Measurements from ENCODE around the gene LDLRAD2.

GRCh38 chr1:21866707-21867043 lies 54.6 kb downstream of the LDLRAD2 start:
- TF ChIP-seq ATF6 (CRISPR knock-in tag; IDR thresholded peaks at IDR 0.05) (no peak), CTCF (IDR thresholded peaks at IDR 0.05 in 2 of 3, conservative IDR thresholded peaks at IDR 0.05 in 1 of 3; ENCODE audit: insufficient read depth in 2 of 3, low read depth in 1 of 3, low read length in 3 of 3) (no peak), POLR2A (conservative IDR thresholded peaks at IDR 0.05) (no peak), ZBTB9 (CRISPR knock-in tag; IDR thresholded peaks at IDR 0.05) (no peak), GABPB2 (CRISPR knock-in tag; conservative IDR thresholded peaks at IDR 0.05) (no peak), CHD1 (IDR thresholded peaks at IDR 0.05; ENCODE audit: low read length) (no peak), ELK1 (CRISPR knock-in tag; IDR thresholded peaks at IDR 0.05) (no peak), ZBTB43 (CRISPR knock-in tag; IDR thresholded peaks at IDR 0.05) (no peak)

Data from K562 (cell line).